NB4 (cell line): Measurements from ENCODE around the gene CACNG7.

Experiments
- DNase-seq: peaks from one replicate; pipeline ENCODE4 v3.0.0; 2010; ENCODE audit warnings: low read depth
- H3K4me3 ChIP-seq: one replicate; pipeline ENCODE4 v1.5.1; 2011; ENCODE audit warnings: mild to moderate bottlenecking, low read depth, low read length, moderate library complexity
- MYC ChIP-seq: IDR thresholded peaks from 2 replicates; pipeline ENCODE4 v1.6.1; 2011; ENCODE audit warnings: low read depth, low read length
- POLR2A ChIP-seq: IDR thresholded peaks from 2 replicates; pipeline ENCODE4 v1.6.1; 2011; ENCODE audit warnings: mild to moderate bottlenecking; ENCODE audit not compliant: insufficient read length; ENCODE audit errors: extremely low read depth
- TF ChIP-seq, protein P1 (sequence below): IDR thresholded peaks from 2 replicates; pipeline ENCODE4 v1.6.1; 2011; ENCODE audit warnings: low read depth, low read length
- TF ChIP-seq, protein P2 (sequence below): IDR thresholded peaks from one replicate; pipeline ENCODE4 v1.5.1; 2012; ENCODE audit warnings: low read depth, low read length

CACNG7 gene

DNA sequence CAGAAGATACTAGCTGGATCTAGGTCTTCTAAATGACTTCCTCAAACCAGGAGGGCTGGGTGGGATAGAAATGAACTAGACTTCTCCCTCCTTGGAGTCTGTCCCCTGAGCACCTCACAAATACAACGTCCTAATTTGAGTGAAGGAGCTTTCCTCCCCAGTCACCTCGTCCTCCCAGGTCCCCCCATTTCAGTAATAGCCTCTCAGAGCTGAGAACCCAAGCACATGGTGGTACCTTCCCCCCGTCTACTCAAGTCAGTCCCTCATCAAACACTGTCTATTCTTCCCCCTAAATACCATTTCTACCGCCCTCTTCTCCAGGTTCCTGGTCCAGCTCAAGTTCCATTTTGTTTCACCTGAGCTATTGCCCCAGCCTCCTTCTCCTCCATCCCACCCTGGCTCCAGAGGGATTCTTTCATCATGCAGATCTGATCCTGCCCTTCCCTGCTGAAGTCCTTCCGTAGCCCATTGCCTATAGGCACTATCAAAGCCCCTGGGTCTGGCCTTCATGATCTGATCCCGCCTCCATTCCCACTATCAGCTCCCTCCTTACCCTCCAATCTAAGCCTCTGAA lies 32.3 kb upstream of the CACNG7 start:
- DNase-seq: no peak
- TF ChIP-seq, protein P1, sequence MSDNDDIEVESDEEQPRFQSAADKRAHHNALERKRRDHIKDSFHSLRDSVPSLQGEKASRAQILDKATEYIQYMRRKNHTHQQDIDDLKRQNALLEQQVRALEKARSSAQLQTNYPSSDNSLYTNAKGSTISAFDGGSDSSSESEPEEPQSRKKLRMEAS: no peak
- TF ChIP-seq MYC (no peak), POLR2A (no peak)
- TF ChIP-seq, protein P2, sequence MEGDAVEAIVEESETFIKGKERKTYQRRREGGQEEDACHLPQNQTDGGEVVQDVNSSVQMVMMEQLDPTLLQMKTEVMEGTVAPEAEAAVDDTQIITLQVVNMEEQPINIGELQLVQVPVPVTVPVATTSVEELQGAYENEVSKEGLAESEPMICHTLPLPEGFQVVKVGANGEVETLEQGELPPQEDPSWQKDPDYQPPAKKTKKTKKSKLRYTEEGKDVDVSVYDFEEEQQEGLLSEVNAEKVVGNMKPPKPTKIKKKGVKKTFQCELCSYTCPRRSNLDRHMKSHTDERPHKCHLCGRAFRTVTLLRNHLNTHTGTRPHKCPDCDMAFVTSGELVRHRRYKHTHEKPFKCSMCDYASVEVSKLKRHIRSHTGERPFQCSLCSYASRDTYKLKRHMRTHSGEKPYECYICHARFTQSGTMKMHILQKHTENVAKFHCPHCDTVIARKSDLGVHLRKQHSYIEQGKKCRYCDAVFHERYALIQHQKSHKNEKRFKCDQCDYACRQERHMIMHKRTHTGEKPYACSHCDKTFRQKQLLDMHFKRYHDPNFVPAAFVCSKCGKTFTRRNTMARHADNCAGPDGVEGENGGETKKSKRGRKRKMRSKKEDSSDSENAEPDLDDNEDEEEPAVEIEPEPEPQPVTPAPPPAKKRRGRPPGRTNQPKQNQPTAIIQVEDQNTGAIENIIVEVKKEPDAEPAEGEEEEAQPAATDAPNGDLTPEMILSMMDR: no peak
- H3K4me3 ChIP-seq: no peak overlapping the region

DNA sequence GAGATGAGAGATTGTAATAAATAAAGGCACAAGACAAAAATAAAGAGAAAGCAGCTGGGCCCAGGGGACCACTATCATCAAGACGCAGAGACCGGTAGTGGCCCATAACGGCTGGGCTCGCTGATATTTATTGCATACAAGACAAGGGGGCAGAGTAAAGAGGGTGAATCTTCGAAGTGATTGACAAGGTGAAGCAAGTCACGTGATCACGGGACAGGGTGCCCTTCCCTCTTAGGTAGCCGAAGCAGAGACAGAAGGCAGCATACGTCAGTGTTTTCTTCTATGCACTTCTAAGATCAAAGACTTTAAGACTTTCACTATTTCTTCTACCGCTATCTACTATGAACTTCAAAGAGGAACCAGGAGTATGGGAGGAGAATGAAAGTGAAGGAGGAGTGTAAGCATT lies 31.7 kb upstream of the CACNG7 start:
- no peak overlapping the region for H3K4me3 ChIP-seq
- TF ChIP-seq MYC: no peak
- TF ChIP-seq, protein P2: no peak
- no peak for DNase-seq

DNA sequence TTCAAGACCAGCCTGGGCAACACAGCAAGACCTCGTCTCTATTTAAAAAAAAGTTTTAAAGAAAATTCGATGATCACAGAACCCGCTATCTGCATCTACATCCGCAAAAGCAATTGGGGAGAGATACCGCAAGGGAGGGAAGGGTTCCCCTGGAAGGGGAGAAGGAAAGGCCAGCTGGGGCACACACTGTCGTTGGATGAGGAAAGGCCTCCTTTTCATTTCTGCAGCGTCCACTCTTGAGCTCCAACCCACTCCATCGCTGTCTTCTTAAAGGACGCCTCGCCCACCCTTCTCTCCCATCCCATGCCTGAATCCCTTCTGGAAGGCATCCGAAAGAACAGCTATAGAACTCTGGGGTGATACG lies 30.3 kb upstream of the CACNG7 start:
- DNase-seq: no peak
- peak overlapping the region; percentile 27 for H3K4me3 ChIP-seq
- no peak for TF ChIP-seq POLR2A
- TF ChIP-seq, protein P2: no peak
- TF ChIP-seq, protein P1: no peak
- TF ChIP-seq MYC: no peak

DNA sequence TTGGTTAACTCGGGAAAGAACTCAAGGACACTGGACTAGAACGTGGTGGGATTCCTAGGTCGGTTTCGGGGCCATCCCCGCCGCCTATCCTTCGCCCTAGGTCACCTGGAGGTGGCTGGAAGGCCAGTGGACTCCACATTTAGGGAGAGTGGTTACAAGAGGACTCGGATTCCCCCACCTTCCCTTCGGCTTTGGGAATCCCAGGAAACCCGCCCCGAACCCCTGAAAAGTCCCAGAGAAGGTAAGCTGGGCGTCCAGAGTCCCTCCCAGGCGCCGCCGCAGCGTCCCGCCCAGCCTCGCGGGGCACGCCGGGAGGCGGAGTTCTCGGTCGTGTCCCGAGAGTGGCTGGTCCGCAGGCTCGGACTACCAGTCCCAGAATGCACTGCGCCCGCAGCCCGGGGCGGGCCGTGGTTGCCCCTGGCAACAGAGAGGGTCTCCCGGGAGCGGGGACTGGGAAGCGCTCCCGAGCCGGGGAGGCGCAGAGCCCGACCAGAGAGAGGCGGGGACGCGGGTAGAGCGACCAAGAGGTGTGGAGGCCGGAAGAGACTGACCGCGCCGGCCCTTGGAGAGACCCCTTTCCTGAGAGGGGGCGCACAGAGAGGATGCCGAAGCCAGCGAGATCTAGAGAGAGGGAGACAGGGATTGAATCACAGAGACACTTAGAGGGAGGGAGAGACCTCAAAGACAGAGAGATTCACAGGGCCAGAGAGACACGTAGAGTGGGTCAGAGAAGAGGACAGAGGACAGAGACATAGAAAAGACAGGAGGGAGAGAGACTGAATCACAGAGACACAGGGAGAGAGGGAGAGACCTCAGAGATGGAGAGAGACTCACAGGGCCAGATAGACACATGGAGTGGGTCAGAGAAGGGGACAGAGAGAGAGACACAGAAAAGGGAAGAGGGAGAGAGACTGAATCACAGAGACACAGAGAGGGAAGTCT lies 29.7 kb upstream of the CACNG7 start:
- TF ChIP-seq, protein P2: no peak
- TF ChIP-seq, protein P1: no peak
- TF ChIP-seq MYC (no peak), POLR2A (no peak)
- peak overlapping the region; percentile 45 for H3K4me3 ChIP-seq
- peak; percentile 90 for DNase-seq

DNA sequence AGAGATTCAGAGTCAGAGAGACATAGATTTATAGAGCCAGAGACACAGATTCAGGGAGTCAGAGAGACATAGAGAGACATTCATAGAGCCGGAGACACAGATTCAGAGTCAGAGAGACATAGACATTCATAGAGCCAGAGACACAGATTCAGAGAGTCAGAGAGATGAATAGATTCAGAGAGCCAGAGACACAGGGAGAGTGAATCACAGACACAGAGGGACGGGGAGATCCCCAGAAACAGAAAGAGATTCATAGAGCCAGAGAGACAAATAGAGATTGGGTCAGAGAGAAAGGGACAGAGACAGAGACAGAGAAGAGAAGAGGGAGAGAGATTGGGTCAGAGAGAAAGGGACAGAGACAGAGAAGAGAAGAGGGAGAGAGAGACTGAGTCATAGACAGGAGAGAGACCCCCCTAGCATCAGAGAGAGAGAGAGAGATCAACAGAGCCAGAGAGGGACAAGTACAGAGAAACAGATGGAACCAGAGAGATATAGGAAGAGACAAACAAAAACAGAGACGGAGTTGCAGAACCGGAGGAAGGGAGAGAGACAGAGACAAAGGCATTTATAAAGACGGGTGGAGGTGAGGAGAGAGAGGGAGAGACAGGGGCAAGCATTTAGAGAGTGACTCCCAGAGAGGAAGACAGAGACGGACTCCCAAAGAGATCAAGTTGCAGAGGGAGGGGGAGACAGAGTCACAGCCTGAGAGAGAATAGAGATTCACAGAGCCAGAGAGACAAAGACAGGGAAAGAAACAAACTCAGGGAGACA lies 28.2 kb upstream of the CACNG7 start:
- no peak overlapping the region for H3K4me3 ChIP-seq
- TF ChIP-seq, protein P1: no peak
- TF ChIP-seq, protein P2: no peak
- TF ChIP-seq MYC (no peak), POLR2A (no peak)
- DNase-seq: no peak
